Activated T-helper 1 cell treated with Interleukin-2 at 50 U/mL for 16 hours (primary cell): ENCODE data around the gene TSPAN15.

ENCODE experiments used
- DNase-seq: peaks from one replicate; pipeline ENCODE4 v3.0.0-alpha.2; 2020; ENCODE audit warnings: low read depth

Gene TSPAN15

GRCh38 chr10:69417542-69417941, 33.7 kb upstream of the TSPAN15 start:
- no peak for DNase-seq

DNA sequence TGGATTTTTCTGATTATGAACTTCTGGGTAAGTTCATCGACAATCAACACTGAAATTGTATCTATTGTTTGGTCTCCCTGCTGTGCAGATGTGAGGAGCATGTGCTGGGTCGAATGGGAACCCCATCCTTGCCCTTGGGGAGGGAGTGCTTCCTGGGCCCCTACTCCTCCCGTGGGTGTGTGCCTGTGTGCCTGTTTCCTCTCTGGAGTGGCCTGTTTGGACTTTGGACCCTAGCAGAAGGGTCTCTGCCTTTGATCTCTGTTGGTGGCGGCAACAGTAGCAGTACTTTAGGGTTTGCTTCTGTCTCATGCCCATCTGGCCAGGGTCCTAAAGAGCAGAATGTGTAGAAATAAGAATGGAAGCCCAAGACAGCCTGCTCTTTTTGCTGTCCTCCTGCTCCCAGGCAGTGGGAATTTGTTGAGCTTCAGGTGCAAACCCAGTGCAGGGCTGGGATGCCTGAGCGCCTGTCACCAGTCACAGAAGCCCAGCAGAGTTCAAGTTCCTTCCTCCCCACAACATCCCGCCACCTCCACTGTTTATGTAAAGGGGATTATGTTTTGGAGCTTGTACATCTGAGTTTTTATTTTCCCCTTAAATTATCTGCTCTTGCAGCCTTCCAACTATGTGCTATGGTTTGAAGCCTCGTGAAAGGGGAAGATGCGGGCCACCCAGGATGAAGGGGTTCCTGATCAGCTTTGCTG, 33.1 kb upstream of the TSPAN15 start:
- no peak for DNase-seq

GRCh38 chr10:69419096-69419743, 32.0 kb upstream of the TSPAN15 start:
- no peak for DNase-seq

- DNase-seq = no peak
Observed at GRCh38 chr10:69419744-69420126, 31.5 kb upstream of the TSPAN15 start.

GRCh38 chr10:69421611-69422308, 29.5 kb upstream of the TSPAN15 start:
- no peak for DNase-seq

DNA sequence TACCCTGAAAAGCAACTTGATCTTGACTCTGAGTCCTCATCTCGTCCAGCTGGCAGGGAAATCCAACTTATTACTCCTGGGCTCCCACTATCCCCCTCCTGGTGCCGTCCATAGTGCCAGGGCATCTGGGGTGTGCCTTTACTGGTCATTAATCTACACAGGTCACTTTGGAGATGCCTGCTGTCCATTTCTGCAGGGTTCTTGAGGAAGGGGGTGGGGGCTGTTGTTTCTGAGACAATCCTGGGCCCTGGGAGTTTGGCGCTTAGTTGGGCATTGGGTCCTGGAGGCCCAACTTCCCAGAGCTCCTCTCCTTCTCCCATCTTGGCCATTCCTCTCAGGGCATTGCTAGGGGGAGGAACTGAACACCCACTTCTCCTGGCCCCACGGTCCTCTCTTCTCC, 28.6 kb upstream of the TSPAN15 start:
- DNase-seq = no peak

GRCh38 chr10:69425041-69425440, 26.2 kb upstream of the TSPAN15 start:
- no peak for DNase-seq

DNA sequence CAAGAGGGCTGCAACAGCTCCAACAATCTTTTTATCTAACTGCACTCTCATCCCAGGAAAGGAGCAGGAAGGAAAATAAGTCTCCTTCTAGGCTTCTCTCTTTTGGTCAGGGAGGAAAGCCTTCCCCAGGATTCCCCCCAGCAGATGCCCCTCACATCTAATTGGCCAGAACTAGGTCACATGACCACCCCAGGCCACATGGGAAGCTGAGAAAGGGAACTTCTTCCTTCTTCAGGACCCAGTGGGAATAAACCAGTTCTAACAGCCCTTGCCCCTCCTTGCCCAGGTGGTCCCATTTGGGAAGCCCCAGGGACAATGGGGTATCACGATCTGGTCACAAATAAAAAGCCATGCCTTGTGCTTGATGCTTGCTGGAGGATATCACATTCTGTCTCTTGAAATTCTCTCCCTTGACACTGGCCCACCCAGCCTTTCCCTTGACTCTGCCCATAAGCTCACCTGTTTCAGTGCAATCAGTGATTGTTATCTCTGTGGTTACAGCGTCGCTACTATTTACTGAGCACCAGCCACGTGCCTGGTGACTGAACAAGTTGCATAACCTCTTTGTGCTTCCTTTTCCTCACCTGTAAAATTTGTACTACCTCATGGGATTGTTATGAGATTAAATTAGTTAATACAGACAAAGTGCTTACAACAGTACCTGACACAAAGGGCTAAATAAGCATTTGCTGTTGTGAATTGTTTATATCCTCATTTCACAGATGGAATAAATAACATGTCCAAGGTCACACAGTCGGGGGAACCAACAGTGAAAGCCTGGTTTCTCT, 25.6 kb upstream of the TSPAN15 start:
- no peak for DNase-seq

DNA sequence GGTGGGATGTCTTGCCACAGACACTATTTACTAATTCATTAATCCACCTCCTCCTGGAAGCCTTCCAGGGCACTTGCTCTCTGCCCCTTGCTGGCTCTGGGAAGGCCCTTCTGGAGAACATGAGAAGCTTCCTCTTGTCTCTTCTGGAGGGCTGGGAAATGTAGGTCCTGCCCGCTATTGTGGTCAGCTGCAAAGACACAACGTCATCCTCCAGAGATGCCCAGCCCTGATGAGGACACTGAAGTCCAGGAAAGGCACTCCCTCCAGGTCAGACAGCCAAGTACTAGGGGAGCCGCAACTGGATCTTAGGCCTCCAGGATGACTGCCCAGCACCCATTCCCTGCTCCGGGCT, 24.9 kb upstream of the TSPAN15 start:
- DNase-seq = no peak

DNA sequence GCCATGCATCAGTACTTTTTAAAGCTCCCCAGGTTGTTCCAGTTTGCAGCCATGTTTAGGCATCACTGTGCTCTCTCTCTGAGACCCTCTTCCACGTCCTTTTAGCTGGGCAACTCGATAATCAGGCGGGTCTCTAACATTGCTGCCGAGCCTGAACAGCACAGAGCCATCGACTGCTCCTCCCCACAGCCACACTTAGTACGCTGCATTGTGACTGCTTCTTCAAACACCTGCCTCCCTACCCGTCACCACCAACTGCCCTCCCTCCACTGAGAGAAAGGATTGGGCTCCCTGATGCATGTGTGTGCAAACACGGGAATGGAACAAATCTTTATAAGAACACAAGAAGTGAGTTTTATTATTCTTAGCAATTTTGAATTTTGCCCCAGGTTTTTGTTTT, 23.1 kb upstream of the TSPAN15 start:
- no peak for DNase-seq

DNA sequence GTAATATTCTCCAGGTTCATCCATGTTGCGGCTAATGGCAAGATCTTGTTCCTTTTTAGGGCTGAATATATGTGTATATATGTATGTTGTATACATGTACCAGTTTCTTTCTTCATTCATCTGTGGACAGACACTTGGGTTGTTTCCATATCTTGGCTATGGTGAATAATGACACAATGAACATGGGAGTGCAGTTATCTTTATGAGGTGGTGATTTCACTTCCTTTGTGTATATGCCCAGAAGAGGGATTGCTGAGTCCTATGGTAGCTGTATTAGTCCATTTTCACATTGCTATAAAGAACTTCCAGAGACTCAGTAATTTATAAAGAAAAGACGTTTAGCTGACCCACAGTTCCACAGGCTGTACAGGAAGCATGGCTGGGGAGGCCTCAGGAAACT, 17.1 kb upstream of the TSPAN15 start:
- no peak for DNase-seq

DNA sequence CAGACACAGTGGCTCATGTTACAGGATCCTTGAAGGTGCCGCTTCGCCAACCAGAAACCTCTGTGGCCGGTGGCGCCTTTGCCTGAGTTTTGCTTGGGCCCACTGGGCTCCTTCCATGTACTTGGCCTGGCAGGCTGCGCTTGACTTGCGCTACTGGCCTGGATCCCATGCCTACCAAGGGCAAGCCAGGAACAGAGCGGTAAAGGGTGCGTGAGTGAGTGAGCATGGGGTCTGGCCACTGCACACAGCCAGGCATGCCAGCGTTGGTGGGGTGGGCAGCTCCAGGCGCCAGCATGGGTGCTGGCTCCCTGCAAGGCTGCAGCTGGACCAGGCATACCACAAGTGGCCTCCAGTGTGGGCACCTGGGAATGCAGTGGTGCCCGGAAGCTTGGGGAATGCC, 16.3 kb upstream of the TSPAN15 start:
- no peak for DNase-seq

DNA sequence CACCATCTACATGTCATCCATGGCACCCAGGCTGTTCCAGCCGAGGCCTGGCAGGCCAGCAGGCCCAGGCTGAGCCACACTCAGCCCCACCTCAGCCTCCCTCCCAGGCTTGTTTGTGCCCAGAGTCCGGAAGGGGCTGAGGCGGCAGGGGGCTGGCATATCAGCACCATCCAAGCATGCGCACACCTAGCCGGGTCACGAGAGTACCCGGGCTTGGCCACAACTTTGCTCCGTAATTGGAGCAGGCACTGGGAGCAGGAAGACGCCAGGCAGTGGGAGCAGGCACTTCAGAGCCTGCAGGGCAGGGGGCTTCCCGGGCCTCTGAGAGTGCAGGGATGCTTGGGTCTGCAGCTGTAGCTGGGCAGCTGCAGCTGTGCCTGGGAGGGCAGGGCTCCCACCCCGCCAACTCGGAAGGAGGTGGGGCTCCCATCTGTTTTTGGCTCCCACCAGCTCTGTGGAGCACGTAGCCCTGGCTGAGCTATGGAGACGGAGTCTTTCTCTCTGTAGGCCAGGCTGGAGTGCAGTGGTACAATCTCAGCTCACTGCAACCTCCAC, 15.2 kb upstream of the TSPAN15 start:
- DNase-seq = no peak

DNA sequence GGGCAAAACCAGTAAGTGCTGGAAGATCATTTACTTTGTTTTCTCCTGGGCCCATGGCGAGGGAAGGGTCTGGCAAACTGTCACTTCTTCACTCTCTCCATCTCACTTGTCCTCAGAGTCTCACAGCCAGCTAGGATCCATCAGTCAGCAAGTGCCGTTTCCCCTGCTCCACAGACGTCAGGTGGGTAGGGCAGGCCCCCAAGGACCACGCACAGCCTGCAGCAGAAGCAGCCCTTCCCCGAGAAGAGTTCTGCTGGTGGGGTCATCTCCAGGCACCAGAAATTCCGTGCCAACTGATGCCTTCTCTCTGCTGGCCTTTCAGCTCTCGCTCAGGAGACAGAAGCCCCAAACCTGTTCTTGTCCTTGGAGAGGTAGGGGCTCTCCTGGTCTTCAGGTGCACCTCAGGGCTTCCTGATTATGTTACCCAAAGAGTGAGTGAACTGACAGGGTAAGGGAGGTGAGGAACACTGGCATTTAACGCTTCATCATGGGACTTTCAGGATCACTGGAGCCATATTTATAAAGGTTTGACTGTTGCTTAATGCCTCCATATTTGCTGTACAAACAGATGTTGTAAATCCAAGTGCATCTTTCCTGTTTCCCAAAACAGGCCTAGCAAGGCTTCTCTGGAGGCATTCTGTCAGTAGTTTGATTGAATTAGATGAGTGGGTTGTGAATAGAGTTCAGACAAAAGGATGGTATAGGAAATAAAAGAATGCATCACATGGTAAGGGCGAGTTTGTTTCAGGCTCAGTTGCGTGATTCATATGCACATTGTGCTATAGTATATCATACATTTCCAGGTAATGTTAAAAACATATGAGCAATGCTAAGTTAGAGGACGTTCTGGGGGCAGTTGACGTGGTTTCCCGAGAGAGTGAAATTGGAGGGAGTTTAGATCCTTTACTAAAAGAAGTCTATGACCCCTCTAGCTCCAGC, 13.7 kb upstream of the TSPAN15 start:
- no peak for DNase-seq

DNA sequence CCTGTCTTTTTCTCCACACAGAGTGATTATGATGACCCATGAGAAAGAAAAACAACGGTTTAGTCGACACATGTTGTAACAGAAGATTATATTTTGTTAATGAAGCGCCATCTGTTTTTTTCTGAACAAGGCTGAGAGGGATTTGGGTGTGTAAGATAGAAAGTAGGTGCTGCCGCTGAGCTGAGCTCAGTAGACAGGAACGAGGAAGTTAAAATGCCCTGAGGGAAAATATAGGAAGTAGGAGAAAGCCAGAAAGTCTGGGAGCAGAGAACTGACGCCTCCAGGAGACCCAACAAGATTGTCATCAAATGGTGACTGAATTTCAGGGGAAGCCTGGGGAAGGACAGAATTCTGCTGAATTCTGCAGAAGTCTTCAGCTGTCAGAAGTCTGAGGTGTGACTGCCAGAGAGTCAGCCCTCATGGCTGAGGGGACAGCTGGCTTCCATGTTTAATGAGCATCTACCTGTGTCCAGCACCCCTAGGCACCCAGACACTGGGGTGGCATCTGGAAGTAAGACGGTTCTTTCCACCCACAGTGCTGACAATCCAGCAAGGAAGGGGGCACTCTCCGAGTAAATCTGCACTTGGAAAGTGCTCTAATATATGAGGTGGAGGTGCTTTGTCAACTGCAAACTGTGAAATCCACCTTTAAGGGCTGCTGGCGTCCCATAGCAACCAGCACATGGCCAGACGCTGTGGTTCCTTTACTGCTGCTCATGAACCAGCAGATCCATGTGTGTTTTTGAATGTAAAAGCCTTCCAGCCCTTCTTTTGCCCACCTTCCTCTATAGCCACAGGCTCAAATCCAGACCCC, 12.5 kb upstream of the TSPAN15 start:
- DNase-seq = no peak

- DNase-seq = no peak
Observed at GRCh38 chr10:69439350-69439739, 11.9 kb upstream of the TSPAN15 start.

GRCh38 chr10:69439813-69440506, 11.3 kb upstream of the TSPAN15 start:
- no peak for DNase-seq

GRCh38 chr10:69443354-69443753, 7.9 kb upstream of the TSPAN15 start:
- no peak for DNase-seq

- no peak for DNase-seq
Observed at GRCh38 chr10:69445041-69445440, 6.2 kb upstream of the TSPAN15 start.

GRCh38 chr10:69446229-69446628, 5.0 kb upstream of the TSPAN15 start:
- no peak for DNase-seq
